ENCODE data around the gene KLHL8.
A peak's percentile ranks its signal among the peaks of the same experiment; 100 is the strongest.

GRCh38 chr4:87150498-87151261, 69.7 kb downstream of the KLHL8 start:
- peak; percentile 79 to 96 (median 86) for TF ChIP-seq CTCF (IDR thresholded peaks at IDR 0.05)
- TF ChIP-seq POLR2A (IDR thresholded peaks at IDR 0.05): no peak
- TF ChIP-seq EP300 (IDR thresholded peaks at IDR 0.05): no peak
